GM13977 (cell line): ENCODE results near the gene SHB.

Experiments used
- DNase-seq: peaks from one replicate; pipeline ENCODE4 v3.0.0; 2012; ENCODE audit warnings: low spot score
- in situ Hi-C: fragments of 300-500 bp; cut with MboI; formaldehyde crosslinking; loops from one replicate; pipeline ENCODE4 v1.12.0; 2022; ENCODE audit warnings: low sequenced_read_pairs, low pct_unique_long_range_greater_than_20kb, mixed read lengths, inconsistent platforms; ENCODE audit not compliant: unreplicated experiment
- TF ChIP-seq, protein P1 (sequence below): IDR thresholded peaks from 2 replicates; pipeline ENCODE4 v1.5.1; 2012; ENCODE audit warnings: mild to moderate bottlenecking, control low read depth; ENCODE audit not compliant: insufficient read depth; ENCODE audit errors: extremely low read depth, missing control alignments

The SHB gene

DNA sequence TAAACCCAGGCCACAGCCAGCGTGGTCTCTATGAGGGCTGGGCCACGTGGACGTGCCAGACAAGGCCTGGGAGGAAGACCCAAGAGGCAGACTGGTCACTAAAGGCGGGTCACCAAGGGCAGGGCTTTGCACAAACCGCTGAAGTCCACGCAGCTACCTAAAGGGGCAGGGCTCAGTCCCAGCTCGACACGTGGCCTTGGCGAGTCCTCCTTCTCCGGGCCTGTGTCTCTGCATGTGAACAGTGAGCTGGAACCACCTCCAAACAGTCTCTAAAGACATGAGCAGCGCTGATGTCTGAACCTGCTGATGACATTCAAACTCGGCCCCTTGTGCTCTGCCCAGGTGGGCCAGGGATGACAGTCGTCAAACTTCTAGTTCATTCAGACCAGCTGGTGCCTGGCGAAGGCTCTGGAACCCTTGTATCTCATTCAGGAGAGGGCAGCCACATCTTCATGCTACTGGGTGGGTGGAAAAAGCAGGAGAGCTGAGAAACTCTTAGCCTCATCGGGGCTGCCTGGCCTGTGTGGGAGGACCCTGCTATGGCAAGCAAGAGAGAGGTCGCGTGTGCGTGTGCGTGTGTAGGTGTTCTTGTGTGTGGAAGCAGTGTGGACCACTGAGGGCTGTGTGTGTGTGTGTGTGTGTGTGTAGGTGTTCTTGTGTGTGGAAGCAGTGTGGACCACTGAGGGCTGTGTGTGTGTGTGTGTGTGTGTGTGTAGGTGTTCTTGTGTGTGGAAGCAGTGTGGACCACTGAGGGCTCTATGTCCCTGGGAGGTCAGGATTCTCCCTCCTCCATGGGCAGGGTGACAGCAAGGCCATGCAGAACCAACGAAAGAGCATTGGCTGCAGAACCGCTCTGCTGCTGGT, 151.0 kb downstream of the SHB start:
- in situ Hi-C loops, result loop anchor here (10.0 kb wide), 1 partner anchor 447 kb away; no protein-coding TSS in a partner anchor
- TF ChIP-seq, protein P1, sequence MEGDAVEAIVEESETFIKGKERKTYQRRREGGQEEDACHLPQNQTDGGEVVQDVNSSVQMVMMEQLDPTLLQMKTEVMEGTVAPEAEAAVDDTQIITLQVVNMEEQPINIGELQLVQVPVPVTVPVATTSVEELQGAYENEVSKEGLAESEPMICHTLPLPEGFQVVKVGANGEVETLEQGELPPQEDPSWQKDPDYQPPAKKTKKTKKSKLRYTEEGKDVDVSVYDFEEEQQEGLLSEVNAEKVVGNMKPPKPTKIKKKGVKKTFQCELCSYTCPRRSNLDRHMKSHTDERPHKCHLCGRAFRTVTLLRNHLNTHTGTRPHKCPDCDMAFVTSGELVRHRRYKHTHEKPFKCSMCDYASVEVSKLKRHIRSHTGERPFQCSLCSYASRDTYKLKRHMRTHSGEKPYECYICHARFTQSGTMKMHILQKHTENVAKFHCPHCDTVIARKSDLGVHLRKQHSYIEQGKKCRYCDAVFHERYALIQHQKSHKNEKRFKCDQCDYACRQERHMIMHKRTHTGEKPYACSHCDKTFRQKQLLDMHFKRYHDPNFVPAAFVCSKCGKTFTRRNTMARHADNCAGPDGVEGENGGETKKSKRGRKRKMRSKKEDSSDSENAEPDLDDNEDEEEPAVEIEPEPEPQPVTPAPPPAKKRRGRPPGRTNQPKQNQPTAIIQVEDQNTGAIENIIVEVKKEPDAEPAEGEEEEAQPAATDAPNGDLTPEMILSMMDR, result no peak

DNA sequence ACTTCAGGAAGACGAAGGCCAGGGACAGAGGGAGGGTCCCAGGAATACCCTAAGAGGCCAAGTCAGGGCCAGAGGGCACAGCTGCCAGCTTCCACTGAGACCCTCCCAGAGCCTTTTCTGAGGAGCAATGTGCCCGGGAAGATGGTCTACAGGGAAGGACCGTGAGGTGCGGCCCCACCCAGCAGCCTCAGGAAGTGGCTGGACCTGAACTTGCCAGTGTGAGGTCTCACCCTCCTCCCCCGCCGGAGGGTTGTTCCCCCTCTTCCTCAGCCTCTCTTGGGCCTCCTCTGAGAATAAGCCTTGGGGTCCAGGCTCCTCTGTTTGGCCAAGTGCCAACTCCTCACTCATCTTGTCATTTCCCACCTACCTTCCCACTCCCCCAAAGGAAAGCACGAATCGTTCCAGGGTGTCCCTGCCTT, 151.7 kb downstream of the SHB start:
- TF ChIP-seq, protein P1, result no peak
- in situ Hi-C loops, result loop anchor here (10.0 kb wide), 1 partner anchor 447 kb away; no protein-coding TSS in a partner anchor
- DNase-seq, result no peak

More for the DNA sequence above, 151.0 kb downstream of the SHB start:
- DNase-seq, result no peak

DNA sequence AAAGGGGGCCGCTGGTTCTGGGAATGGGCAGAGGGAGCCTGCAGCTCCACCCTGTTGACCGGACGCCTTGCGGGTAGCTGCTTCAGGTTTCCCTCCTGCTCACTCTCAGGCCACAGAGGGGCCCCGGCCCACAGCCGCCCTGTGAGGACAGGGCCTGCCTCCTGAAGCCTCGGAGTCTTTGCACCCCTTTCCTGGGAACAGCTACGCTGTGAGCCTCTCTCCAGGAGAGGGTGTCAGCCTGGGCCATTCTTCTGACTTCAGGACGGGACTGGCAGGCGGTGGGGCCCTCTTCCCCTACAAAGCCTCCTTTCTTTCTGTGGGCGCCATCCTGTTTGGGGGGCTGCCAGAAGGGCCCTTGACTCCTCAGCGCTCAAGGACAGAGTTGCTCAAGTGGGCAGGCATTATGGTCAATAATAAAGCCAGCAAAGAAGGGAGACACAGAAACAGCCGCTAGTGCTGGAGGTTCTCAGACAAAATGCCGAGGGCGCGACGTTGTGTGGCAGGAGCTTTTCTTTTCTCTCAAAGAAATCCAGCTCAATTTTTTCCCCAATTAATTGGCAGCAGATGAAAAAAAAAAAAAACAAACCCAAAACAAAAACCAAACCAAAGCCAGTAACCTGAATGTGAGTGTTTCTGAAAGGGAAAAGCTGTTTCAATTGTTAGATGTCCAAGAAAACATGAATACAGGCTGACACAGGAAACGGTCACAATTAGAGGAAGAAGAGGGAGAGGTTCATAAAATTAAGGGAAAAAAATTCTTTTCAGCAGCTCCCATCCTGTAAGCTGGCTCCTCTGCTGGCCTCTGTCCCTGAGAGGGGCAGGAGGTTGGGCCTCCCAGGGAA, 152.3 kb downstream of the SHB start:
- in situ Hi-C loops, result loop anchor here (10.0 kb wide), 1 partner anchor 448 kb away; no protein-coding TSS in a partner anchor
- DNase-seq, result no peak
- TF ChIP-seq, protein P1, result no peak

DNA sequence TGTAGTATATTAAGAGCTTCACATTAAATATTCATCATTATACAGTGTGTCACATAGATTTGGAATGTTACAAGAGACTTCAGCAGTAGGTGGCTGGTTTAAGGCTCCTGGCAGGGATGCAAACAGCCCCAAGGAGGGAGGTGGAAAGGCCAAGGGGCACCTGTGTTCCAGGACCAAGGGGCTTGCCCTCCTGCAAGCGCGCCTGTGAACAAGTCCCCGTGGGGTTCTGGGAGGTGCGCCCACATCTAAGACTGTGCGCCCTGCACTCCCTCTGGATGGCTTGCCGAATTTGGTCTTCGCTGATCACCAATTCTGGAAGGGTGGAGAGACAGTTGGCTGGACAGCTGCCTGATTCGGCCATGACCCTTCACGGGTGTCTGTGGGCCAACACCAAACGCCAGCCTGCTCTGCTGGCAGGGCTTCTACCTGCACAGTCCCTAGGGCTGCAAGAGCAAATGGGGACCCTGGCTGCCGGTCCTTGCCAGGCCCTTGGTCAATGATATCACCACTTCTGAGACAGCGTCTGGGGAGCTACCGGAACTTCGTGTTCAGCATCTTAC, 153.0 kb downstream of the SHB start:
- in situ Hi-C loops, result loop anchor here (10.0 kb wide), 1 partner anchor 449 kb away; no protein-coding TSS in a partner anchor
- TF ChIP-seq, protein P1, result no peak
- DNase-seq, result no peak

DNA sequence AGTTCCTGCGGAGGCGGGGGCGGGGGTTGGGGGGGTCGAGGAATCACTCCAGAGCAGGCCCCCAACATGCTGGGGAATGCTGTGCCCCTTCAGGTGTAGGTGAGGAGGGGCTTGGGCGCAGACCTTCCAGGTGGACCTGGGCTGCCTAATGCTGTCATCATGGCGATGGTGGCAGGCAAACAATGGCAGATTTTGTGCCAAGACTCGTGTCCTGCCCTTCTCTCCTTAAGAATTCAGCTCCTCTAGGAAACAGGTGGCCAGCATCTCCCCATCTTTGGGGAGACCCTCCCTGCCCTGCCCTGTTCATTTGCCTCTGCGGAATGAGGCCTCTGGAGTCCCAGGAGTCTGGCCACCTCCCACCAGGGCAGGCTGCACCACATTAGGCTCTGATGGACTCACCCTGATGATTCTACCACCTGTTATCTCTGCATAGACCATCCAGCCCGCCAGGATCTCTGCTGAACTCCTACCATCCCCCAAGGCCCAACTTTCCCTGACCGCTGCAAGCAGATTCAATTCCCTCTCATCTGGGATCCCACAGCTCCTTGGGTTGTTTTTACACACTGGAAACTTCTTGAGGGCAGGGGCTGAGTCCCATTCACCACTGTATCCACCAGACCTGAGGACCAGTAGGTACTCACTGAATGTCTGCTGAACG, 154.2 kb downstream of the SHB start:
- DNase-seq, result no peak
- in situ Hi-C loops, result loop anchor here (10.0 kb wide), 1 partner anchor 450 kb away; no protein-coding TSS in a partner anchor
- TF ChIP-seq, protein P1, result no peak

DNA sequence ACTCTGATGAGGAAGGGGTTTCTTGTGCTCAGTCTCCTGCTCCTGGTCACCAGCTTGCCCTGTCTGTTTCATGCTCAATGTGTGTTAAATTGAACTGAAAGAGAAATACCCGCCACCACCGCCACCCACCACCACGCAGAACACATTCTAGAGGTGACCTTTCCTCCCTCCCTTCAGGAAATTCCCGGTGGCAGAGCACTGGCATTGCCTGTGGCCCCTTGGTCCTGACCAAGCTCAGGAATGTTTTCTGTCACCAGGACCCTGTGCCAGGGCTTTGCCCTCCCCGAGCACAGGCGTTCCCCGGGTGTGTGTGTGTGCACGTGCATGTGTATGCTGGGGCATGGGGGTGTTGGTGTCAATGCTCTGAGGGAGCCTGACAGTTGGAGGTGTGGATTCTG, 154.9 kb downstream of the SHB start:
- TF ChIP-seq, protein P1, result no peak
- no peak for DNase-seq
- in situ Hi-C loops, result loop anchor here (10.0 kb wide), 1 partner anchor 451 kb away; no protein-coding TSS in a partner anchor
